GM18520 (cell line): ENCODE measurements around the gene NEURL2.
"Not testable (repeated sequence)": the region's sequence is repeated elsewhere in the genome, so short reads cannot be mapped to it uniquely, and the experiment has no call there.

Source experiments
- ATAC-seq: cut with Tn5 transposase; IDR thresholded peaks from one replicate; pipeline ENCODE4 v1.9.1; 2021; ENCODE audit not compliant: unreplicated experiment

The NEURL2 gene

DNA sequence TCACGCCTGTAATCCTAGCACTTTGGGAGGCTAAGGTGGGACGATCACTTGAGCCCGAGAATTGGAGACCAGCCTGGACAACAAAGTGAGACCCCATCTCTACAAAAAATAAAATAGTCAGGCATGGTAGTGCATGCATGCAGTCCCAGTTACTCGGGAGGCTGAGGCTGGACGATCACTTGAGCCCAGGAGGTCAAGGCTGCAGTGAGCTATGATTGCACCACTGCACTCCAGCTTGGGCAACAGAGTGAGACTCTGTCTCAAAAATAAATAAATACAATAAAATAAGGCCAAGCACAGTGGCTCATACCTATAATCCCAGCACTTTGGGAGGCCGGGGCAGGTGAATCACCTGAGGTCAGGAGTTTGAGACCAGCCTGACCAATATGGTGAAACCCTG lies 10.3 kb upstream of the NEURL2 start:
- ATAC-seq, result not testable (repeated sequence)

DNA sequence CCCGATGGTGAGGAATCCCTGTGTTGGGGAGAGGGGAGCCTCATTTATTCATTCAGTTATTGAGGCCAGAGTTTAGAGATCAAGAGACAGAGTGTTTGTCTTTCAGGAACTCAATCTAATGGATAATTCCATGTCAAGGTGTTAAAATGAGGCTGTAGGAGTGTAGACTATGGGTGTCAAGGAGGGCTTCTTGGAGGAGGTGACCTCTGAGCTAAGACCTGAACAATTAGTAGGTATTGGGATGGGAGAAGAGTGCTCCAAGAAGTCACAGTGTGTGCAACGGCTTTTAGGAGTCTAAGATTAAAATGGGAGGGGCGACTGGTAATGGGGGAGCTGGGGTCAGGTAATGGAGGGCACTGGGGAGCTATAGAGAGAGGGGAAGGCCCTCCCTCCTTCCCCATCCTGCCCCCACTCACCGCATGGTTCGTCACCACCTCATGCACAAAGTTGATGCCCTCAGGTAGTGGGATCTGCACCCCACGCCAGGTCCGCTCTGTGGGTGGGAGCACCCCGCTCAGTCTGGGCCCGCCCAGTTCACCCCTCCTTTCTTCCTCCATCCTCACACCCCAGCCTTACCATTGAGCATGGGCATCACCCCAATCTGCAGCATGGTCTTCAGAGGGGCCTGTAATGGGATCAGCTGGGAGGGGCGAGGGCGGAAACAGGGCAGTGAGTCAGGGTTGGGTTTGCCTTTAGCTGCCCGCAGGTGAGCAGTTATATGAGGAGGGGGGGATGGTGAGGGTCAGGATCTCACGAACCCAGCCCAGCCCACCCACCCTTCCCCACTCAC lies 8.2 kb upstream of the NEURL2 start:
- ATAC-seq, result no peak

DNA sequence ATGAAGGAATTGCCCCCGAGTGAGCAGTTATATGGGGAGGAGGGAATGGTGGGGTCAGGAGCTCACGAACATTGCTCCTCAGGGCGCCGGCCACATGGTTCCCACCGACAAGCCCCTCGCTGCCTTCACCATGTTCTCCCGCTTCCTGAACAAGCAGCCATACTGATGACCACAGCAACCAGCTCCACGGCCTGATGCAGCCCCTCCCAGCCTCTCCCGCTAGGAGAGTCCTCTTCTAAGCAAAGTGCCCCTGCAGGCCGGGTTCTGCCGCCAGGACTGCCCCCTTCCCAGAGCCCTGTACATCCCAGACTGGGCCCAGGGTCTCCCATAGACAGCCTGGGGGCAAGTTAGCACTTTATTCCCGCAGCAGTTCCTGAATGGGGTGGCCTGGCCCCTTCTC lies 7.3 kb upstream of the NEURL2 start:
- ATAC-seq, result no peak

DNA sequence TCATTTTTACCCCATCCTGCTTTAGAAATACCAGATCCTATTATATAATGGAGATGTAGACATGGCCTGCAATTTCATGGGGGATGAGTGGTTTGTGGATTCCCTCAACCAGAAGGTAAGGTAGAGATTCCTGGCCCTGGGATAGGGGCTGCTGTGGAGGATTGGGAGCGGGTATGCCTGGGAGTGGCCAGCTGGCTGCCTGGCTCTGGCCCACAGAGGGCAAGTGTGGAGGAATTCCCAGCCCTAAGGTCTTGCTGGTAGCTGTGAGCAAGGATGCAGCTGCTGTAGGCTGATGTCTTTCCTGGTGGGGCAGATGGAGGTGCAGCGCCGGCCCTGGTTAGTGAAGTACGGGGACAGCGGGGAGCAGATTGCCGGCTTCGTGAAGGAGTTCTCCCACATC lies 6.7 kb upstream of the NEURL2 start:
- ATAC-seq, result no peak

DNA sequence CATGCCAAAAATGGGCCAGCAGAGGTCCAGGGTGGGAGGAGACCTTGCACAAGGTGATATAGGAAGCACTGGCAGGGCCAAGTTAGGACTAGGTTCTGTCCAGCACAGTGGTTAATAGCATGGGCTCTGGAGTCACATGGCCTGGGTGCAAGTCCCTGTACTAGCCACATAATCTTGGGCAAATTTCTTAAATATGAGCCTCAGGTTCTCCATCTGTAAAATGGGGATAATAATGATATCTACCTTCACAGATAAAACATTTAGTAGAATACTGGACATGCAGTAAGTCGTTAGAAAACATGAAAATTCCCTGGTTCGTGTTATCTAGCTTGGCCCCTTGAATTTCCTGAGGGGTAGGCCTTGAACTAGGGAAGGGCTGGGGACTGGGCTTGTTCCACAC lies 6.3 kb upstream of the NEURL2 start:
- ATAC-seq, result no peak

DNA sequence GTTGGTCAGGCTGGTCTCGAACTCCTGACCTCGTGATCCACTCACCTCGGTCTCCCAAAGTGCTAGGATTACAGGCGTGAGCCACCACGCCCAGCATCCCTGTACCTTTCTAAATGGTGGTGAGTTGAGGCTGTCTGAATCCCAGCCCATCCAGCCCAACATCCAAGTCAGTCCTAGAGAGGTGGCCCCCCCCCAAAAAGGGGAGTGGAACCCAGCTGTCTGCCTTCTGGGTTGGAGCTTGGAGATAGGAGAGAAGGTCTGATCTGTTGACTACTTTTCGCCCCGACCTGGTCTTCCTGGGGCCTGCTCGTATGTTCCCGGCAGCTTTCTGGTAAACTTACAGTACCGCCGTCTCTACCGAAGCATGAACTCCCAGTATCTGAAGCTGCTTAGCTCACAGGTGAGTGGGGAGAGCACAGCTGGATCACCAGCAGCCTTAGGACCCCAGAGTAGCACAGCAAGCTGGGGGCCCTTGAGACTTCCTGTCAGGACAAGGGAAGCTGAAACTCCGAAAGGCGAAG lies 5.7 kb upstream of the NEURL2 start:
- ATAC-seq, result no peak

DNA sequence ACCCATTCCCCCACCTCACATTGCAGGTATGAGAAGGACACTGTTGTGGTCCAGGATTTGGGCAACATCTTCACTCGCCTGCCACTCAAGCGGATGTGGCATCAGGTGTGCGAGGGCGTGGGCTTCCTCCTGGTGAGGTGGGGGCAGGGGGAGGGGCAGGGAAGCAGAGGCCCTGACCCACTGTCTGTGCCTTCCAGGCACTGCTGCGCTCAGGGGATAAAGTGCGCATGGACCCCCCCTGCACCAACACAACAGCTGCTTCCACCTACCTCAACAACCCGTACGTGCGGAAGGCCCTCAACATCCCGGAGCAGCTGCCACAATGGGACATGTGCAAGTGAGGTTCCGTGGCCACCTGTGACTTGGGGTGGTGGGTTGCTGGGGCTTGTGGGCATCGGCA lies 3.8 kb upstream of the NEURL2 start:
- no peak for ATAC-seq

DNA sequence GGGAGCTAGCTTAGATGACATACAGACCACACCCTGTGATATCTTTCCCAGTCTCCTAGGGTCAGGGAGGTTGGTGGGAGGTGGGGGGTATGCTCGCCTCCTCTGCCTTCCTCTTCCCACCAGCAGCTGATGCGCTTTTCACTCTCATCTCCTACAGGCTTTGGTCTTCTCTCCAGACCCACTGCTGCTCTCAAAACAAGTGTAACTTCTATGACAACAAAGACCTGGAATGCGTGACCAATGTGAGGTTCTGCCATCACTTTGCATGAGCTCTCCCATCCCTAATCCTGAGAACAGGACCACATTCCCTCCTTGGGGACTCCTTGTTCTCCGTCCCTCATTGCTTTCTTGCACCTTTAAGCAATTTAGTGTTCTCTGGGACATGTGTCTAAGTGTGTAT lies 2.8 kb upstream of the NEURL2 start:
- no peak for ATAC-seq

DNA sequence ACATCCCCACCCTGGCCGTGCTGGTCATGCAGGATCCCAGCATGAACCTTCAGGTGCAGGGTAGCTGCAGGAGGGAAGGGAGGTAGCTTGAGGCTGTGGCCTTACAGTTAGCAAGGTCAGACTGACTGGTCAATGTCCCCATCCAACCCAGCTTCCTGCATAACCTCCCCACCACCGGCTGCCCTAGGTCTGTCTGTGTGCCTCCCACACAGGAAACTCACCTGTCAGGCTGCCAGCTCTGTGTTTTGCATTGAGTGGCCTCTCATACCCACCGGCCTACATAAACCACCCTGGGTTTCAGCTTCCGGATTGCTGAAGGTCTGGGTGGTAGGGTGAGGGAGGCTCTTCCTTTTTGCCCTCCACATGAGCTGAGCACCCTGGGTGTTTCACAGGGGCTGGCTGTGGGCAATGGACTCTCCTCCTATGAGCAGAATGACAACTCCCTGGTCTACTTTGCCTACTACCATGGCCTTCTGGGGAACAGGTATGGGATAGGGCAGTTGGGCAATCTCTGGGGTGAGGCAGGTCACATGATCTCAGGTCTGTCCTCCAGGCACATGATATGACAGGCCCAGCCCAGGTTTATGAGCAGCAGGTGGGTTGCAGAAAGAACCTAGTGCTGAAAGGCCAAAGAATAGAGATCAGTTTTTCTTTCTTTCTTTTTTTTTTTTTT lies 2.0 kb upstream of the NEURL2 start:
- ATAC-seq, result no peak

DNA sequence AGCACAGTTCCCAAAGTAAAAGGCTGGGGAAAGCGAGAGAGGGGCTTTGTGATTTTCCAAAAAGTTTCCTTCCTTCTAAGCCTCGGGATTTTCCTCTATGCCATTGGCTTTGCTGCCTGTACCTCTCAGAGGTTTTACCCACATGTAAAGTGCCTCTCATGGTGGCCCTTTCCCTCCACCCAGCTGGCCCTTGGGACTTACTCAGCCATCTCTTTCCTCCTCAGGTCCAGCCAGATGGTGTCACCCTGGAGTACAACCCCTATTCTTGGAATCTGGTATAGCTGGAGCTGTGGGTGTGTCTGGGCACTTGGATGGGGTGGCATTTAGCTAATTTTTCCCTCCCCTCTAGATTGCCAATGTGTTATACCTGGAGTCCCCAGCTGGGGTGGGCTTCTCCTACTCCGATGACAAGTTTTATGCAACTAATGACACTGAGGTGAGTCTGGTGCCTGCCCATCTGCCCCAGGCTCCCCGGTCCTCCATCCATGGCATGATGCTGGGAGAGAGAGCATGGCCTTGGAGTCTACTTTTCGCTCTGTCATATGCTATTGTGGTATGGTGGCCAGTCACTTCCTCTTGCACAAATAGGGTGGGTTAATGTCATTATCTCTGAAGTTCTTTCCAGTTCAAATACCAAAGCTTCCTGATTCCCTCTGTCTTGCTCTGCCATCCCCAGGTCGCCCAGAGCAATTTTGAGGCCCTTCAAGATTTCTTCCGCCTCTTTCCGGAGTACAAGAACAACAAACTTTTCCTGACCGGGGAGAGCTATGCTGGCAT lies 1.2 kb upstream of the NEURL2 start:
- ATAC-seq, result no peak

DNA sequence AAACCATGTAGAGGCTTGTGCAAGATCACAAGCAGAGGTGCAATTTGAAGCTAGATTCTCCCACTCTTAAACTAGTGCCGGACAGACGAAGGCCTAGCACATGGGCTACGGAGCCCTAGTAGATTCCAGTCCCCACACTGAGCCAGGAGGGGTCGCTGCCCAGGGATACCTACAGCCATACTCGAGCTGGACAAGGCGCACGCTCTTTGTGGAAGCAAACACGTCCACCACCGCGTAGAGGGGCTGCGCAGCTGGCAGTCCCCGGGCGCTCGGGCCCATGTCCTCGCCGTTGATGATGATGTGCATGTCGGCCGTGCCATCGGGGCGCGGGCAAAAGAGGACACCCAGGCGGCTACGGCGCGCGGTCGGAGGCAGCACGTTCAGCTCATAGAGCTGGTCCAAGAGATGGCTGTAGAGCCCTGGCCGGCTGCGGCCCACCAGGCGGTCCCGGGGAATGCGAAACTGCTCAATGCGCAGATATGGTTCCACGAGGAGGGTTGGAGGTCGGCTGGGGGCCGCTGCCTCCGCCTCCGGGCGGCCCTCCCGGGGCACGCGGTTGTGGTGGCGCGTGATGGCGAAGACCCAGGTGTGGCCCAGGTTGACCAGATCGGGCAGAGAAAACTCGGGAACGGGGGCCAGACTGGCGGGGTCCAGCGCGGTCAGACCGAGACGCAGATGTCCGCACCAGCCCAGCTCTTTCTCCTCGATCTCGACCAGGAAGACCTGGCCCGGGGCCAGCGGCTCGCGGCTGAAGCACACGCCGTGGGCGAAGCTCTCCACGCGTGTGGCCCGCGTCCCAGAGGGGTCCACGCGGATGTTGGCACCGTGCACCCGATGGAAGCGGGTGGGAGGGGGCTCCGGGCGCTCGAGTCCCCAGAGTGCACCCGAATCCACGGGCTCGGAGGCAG lies 677 bp downstream of the NEURL2 start:
- no peak for ATAC-seq

DNA sequence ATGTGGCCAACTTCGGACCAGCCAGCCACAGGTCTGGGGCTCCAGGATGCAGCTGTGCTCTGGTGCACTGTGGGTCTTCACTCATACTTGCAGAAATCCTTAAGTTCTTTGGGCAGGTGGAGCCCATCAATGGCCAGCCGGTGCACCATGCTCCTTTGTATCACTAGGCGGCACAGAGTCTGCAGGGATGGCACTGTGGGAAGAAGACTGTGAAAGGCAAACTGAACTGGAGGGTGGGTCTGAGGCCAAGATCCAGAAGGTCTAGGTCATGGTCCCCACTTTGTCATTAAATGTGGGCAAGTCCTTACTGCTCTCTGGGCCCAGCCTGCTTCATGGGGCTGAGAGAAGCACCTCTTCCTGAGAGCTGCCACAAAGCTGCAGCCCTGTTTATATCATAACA lies 2.3 kb downstream of the NEURL2 start:
- no peak for ATAC-seq

DNA sequence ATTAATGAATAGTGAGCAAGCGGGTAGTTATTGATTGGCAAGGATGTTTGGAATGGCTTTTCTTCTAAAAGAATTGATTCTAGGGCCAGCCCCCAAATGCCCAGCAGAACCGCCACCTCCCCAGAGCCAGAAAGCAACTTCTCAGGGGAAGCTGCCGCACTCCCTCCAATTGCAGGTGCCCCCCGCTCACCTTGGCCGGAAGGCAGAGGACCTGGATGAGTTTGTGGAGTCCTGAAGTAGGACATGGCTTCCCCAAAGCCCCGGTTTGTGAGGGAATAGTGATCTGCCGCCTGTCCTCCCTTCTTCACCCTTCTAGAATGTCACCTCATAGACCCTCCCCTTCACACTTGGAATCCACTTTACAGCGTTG lies 3.7 kb downstream of the NEURL2 start, which contains the start of gene SPATA25:
Gene SPATA25, minus strand, starts transcription at position 277 of the 370 bp plus-strand sequence. Its CDS starts 32 bp downstream, at position 245.
- ATAC-seq, result no peak

DNA sequence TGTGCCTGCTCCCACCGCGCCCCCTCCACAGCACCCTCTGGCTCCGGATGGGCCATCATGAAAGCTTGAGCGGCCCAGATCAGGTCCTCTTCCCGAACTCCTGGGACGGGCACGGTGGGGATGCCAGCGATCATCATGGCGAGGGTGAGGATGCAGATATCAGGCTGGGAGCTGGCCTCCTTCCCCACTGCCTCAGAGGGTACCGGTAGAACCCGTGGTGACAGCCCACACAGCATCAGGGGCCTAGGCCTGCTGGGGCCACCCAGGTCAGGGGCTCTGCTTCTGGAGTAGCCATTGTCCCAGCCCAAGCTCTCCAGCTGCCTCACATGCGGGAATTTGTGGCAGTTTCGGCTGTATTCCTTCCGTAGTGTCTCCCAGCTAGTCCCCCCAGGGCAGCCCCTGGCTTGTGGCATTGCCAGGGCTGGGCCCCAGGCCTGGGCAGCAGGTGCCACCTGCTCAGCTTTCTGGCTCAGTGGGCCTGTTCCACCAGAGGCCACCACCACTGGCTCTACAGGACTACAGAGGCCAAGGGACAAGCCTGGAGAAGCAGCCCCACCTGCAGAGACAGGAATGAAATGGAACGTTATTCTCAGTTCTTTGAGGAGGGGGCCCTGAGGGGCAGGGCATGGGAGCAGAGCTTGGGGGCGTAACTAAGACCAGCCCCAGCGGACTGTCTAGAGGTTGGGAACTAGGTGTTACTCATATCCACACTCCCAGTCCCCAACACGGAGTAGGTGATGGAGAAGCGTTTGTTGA lies 4.2 kb downstream of the NEURL2 start:
- no peak for ATAC-seq

DNA sequence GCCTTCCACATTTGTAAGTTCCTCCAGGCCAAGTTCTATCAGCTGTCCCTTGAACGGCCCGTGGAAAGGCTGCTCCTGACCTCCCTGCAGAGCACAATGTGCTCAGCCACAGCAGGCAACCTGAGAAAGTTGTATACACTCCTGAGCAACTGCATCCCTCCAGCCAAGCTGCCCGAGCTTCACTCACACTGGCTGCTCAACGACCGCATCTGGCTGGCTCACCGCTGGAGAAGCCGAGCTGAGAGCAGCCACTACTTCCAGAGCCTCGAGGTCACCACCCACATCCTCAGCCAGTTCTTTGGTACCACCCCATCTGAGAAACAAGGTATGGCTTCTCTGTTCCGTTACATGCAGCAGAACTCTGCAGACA lies 7.9 kb downstream of the NEURL2 start:
- ATAC-seq, result no peak

DNA sequence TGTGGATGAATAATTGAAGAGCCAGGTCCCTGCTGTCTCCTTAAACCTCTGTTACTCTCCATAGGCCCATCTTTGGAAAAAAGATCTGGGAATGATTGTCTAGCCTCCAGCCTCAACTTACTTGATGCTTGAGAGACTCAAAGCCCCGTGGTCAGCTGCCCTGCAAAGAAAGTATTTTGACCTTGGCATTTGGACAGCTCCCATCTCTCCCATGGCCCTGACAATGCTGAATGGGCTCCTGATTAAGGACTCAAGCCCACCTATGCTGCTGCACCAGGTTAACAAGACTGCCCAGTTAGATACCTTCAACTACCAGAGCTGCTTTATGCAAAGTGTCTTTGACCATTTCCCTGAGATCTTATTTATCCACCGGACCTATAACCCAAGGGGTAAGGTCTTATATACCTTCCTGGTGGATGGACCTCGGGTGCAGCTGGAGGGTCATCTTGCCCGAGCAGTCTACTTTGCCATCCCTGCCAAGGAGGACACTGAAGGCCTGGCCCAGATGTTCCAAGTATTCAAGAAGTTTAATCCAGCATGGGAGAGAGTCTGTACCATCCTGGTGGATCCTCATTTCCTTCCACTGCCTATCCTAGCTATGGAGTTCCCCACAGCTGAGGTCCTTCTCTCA lies 8.4 kb downstream of the NEURL2 start:
- ATAC-seq, result no peak

DNA sequence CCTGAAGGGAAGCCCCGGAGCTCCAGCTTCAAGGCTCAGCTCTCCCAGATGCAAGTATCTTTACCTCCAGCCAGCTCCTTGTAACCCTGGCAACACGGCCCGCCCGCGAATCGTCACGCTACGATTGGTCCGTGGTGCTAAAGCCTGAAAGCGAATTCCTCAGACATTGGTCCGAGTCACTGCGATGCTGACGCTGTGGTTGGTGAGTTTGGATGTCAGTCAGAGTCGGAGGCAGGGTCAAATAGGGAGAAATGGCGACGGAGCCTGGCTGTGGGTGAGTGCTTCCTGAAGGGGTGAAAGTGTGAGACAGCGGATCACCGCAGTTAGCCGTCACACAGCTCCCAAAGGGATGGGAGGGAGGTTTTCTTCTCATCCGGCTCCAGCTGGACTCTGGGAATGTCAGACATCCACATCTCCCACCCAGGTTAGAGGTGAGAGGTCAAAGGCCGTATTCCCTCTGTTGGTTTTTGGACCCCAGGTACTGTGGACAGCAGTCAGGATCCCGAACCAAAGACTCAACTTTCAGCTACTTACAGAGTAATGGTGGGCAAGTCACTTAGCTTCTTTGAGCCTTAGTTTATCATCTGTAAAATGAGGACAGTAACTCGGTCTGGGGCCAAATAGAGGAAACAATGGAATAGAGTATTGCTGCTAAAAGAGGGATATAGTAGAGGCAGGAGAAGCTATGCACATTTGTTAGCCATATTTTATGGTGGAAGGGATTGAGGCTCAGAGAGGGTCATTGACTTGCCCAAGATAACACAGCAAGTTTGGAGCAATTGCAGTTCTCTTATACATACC lies 9.8 kb downstream of the NEURL2 start, which contains the start of gene ZSWIM1:
Gene ZSWIM1, plus strand, starts transcription at position 240 of the 801 bp plus-strand sequence. CDS start 1,366 bp downstream, outside the sequence.
- peak; percentile 99 for ATAC-seq

DNA sequence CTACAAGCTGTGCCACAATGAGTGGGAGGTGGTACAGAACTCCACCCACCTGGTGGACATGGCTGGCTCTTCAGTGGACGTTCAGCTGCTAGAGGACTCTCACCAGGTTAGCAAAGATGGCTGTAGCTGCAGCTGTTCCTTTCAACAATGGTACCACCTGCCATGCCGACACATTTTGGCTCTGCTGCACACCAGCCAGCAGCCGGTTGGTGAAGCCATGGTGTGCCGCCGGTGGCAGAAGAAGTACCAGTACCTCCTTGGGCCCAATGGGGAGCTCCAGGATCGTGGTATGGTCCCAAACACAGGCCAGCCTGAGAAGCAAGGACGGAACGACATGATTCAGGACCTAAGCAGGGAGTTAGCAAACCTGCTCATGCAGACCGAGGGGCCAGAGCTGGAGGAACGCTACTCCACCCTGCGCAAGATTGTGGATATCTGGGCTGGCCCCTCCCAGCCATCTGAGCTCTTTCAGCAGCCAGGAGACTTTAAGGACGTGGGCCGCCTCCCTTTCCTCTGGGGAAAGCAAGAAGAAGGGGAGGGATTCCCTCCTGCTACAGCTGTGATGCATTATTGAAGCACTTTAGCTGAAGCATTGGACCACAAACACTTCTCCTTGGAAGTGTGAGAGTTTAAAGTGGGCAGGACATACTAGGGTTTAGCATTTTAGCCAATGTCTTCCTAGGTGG lies 12.8 kb downstream of the NEURL2 start:
- ATAC-seq, result no peak
